ENCODE data around the gene OBP2A. TPM values are rescaled to one million over a fixed set of nuclear protein-coding genes. Genes with fewer than 3 reads are reported as not detected.

The OBP2A gene
- total and polyA plus RNA-seq, 8 donors, result not detected

DNA sequence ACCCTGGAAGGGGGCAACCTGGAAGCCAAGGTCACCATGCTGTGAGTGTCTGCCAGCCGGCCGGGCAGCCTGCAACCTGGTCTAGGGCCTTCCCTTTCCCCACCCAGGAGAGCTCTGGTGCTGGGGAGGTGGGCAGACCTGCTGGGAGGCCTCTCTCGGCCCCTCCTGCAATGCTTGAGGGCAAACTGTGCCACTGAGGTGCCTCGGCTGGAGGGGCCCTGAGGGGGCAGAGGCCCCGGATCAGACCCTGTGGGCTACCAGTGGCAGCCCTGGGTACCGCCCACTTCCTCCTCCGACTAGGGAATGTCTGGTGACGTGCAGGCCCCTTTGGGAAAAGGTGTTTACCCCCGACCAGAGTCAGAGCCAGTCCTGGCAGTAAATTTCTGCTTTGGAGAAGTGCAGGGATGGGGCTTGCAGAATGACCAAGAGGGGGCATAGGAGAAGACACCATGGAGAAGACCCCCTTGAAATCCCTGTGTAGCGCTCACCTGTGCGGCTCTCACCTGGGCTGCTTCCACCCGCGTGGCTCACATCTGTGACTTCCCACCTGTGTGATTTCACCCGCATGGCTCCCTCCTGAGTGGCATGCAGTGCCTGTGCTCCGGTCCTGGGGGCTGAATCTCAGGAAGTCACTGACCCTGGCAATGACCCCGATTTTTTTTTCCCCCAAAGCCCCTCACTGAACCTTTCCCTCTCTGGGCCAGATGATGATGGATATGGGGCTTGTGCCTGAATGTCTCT, 23.6 kb upstream of the OBP2A start:
- ATAC-seq (no peak), DNase-seq (peak in 1 of 4 donors; percentile 57)
- Histone ChIP-seq H3K4me1 (no peaks in the 10 kb centered on the region), H3K4me3 (no peak overlapping the region), H3K9me3 (no peaks in the 10 kb centered on the region), H3K27me3 (peaks cover 0 to 67% of the 10 kb centered on the region in 2 donors), H3K36me3 (no peaks in the 10 kb centered on the region), H3K27ac (no peak overlapping the region)
- intact Hi-C loops (cut with DNase I), result no loop called here
- TF ChIP-seq, protein P1, sequence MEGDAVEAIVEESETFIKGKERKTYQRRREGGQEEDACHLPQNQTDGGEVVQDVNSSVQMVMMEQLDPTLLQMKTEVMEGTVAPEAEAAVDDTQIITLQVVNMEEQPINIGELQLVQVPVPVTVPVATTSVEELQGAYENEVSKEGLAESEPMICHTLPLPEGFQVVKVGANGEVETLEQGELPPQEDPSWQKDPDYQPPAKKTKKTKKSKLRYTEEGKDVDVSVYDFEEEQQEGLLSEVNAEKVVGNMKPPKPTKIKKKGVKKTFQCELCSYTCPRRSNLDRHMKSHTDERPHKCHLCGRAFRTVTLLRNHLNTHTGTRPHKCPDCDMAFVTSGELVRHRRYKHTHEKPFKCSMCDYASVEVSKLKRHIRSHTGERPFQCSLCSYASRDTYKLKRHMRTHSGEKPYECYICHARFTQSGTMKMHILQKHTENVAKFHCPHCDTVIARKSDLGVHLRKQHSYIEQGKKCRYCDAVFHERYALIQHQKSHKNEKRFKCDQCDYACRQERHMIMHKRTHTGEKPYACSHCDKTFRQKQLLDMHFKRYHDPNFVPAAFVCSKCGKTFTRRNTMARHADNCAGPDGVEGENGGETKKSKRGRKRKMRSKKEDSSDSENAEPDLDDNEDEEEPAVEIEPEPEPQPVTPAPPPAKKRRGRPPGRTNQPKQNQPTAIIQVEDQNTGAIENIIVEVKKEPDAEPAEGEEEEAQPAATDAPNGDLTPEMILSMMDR (IDR thresholded peaks at IDR 0.05), result no peak

DNA sequence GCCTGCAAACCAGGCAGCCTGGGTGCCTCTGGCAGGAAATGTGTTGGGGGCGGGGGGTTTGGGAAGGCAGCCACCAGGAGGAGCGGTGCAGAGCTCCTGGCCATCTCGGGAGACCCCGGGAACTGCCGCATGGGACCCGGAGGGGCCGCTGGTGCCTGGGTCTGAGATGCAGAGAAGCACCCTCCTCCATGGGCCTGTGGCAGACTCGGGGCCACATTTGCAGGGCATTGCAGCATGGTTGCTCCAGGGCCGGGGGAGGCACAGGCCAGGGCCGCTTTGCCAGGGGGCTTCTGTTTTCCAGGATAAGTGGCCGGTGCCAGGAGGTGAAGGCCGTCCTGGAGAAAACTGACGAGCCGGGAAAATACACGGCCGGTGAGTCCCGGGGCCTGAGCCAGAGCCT, 23.0 kb upstream of the OBP2A start:
- intact Hi-C loops (cut with DNase I), result no loop called here

DNA sequence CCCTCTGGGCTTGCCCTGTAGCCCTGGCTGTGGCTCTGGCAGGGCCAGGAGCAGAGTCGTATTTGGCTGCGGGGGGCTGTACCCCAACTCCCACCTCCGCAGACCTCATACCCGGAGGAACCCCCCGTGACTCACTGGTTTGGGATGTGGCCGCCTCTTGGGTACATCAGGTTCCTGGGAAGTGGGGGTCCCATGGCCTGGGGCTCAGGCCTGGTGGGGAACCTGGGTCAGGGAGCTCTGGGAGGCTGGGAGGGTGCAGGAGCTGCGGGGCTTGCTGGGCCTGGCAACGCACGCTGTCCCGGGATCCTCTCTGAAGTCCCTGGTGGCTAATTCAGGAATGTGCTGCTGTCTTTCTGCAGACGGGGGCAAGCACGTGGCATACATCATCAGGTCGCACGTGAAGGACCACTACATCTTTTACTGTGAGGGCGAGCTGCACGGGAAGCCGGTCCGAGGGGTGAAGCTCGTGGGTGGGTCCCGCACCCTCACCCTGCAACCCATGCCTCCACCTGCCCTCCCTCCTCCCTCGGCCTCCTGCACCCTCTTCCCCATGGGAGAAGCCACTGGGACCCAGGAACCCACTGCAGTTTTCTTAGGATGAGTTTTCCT, 22.3 kb upstream of the OBP2A start:
- DNase-seq (peak in 1 of 4 donors; percentile 49), ATAC-seq (no peak)
- intact Hi-C loops (cut with DNase I), result no loop called here
- no peaks in the 10 kb centered on the region for H3K4me1 ChIP-seq
- no peak overlapping the region for H3K4me3 ChIP-seq
- H3K27ac ChIP-seq, result no peak overlapping the region
- H3K36me3 ChIP-seq, result no peaks in the 10 kb centered on the region
- no peaks in the 10 kb centered on the region for H3K9me3 ChIP-seq
- TF ChIP-seq, protein P1 (IDR thresholded peaks at IDR 0.05), result no peak
- H3K27me3 ChIP-seq, result peaks cover 0 to 55% of the 10 kb centered on the region in 2 donors

More for the DNA sequence above, 23.0 kb upstream of the OBP2A start:
- DNase-seq (peak in 2 of 4 donors; percentile 27 to 72), ATAC-seq (no peak)
- no peaks in the 10 kb centered on the region for H3K9me3 ChIP-seq
- no peak overlapping the region for H3K4me3 ChIP-seq
- H3K36me3 ChIP-seq, result no peaks in the 10 kb centered on the region
- no peaks in the 10 kb centered on the region for H3K4me1 ChIP-seq
- TF ChIP-seq, protein P1 (IDR thresholded peaks at IDR 0.05), result no peak
- no peak overlapping the region for H3K27ac ChIP-seq
- H3K27me3 ChIP-seq, result peaks cover 0 to 61% of the 10 kb centered on the region in 2 donors

DNA sequence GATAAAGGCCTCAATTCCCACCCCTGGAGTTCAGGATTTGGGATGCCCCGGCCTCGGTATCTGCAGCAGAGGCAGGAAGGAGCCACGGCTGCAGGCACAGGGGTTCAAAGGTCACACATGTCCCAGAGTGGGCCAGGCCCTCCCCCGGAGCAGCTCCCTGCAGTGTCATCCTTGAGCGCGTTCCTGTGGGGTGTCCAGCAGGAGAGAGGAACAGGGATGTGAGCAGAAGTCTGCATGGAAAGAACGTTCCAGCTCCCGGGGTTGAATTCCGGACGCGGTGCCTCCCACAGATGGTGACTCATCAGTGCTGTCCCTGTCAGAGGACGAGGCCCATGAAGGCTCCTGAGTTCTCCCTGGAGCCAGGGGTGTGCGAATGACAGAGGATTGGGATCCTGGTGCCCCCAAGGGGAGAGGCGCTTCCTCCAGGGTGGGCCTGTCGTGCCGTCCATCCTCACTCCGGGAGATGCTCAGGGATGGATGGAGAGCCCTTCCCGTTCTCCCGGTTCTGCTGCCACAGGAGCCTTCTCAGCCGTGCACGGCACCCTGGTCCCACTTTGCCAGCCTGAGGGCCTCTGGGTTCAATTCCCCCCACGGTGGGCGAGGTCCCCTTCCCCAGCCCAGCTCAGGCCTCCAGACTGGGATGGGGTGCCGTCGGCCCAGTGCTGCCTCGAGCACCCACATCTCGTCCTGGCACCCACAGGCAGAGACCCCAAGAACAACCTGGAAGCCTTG, 21.6 kb upstream of the OBP2A start:
- TF ChIP-seq, protein P1 (IDR thresholded peaks at IDR 0.05), result no peak
- Histone ChIP-seq H3K36me3 (no peaks in the 10 kb centered on the region), H3K9me3 (no peaks in the 10 kb centered on the region), H3K4me3 (no peak overlapping the region), H3K27me3 (peaks cover 0 to 53% of the 10 kb centered on the region in 2 donors), H3K27ac (no peak overlapping the region), H3K4me1 (no peaks in the 10 kb centered on the region)
- peak in 1 of 4 donors; percentile 61 for DNase-seq
- intact Hi-C loops (cut with DNase I), result no loop called here
- no peak for ATAC-seq

Data from left lung (tissue), 10 donors.